Testis (tissue), 2 donors: ENCODE data around the gene PINK1.

Experiments used
- CTCF ChIP-seq, 3 experiments: fragments of 450-650 bp in 2 of 3; fragments of 200-600 bp in 1 of 3; sonication (generic) in 1 of 3; IDR thresholded peaks; one replicate each; pipeline ENCODE4 v1.5.1; 2016 to 2019; ENCODE audit warnings: antibody characterized with exemption in 3 of 3, mild to moderate bottlenecking in 2 of 3, moderate library complexity in 1 of 3
- POLR2A ChIP-seq: fragments of 450-650 bp; IDR thresholded peaks from one replicate; pipeline ENCODE4 v1.6.1; 2017; ENCODE audit warnings: antibody characterized with exemption, mild to moderate bottlenecking, moderate library complexity

GRCh38 chr1:20685099-20685662 lies 51.9 kb downstream of the PINK1 start:
- TF ChIP-seq CTCF (IDR thresholded peaks at IDR 0.05) (no peak), POLR2A (no peak)
